SHP77 (cell line): ENCODE results near the gene WASHC1.
"Not testable (repeated sequence)": the region's sequence is repeated elsewhere in the genome, so short reads cannot be mapped to it uniquely, and the experiment has no call there.

Source experiments
- DNase-seq, 2 experiments: peaks; one replicate each; lab custom pipeline; 2025; lab: John Stamatoyannopoulos, UW

The WASHC1 gene

DNA sequence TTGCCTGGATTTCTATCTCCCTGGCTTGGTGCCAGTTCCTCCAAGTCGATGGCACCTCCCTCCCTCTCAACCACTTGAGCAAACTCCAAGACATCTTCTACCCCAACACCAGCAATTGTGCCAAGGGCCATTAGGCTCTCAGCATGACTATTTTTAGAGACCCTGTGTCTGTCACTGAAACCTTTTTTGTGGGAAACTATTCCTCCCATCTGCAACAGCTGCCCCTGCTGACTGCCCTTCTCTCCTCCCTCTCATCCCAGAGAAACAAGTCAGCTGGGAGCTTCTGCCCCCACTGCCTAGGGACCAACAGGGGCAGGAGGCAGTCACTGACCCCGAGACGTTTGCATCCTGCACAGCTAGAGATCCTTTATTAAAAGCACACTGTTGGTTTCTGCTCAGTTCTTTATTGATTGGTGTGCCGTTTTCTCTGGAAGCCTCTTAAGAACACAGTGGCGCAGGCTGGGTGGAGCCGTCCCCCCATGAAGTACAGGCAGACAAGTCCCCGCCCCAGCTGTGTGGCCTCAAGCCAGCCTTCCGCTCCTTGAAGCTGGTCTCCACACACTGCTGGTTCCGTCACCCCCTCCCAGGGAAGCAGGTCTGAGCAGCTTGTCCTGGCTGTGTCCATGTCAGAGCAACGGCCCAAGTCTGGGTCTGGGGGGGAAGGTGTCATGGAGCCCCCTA is 15.0 kb downstream of the WASHC1 start:
- DNase-seq, result not testable (repeated sequence)

DNA sequence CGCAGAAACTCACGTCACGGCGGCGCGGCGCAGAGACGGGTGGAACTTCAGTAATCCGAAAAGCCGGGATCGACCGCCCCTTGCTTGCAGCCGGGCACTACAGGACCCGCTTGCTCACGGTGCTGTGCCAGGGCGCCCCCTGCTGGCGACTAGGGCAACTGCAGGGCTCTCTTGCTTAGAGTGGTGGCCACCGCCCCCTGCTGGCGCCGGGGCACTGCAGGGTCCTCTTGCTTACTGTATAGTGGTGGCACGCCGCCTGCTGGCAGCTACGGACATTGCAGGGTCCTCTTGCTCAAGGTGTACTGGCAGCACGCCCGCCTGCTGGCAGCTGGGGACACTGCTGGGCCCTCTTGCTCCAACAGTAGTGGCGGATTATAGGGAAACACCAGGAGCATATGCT is 18.1 kb downstream of the WASHC1 start:
- not testable (repeated sequence) for DNase-seq

DNA sequence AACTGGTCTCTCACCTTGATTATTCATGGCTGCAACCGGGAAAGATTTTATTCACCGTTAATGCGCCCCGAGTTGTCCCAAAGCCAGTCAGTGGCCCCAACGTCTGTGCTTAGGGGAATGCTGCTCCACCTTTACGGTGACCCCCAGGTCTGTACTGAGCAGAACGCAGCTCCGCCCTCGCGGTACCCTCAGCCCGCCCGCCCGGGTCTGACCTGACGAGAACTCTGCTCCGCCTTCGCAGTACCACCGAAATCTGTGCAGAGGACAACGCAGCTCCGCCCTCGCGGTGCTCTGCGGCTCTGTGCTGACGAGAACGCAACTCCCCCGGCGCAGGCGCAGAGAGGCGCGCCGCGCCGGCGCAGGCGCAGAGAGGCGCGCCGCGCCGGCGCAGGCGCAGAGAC is 18.6 kb downstream of the WASHC1 start:
- DNase-seq, result not testable (repeated sequence)

DNA sequence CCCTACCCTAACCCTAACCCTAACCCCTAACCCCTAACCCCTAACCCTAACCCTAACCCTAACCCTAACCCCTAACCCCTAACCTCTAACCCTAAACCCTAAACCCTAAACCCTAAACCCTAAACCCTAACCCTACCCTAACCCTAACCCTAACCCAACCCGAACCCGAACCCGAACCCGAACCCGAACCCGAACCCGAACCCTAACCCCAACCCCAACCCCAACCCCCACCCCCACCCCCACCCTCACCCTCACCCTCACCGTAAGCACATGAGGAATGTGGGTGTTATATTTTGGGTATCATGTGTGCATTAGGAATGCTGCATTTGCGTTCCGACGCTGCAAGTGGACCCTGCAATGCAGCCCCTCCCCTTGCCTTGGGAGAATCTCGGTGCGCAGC is 19.0 kb downstream of the WASHC1 start:
- DNase-seq, result not testable (repeated sequence)
